HepG2 (cell line): Measurements from ENCODE around the gene HOXA7. TPM values are rescaled to one million over a fixed set of nuclear protein-coding genes. Genes with fewer than 3 reads are reported as not detected.

Source experiments
- ATAC-seq: fragments of 200-7000 bp; cut with Tn5 transposase; 3 replicates; pipeline ENCODE4 v1.9.1; 2020; ENCODE audit warnings: mild to moderate bottlenecking, moderate library complexity
- BruUV-seq: library from RNA; stranded (reverse); fragments of 400-500 nt; replicated peaks from 2 replicates; lab custom pipeline; 2021; lab: Mats Ljungman, UMichigan
- CTCF ChIA-PET: fragments of 300-600 bp; formaldehyde crosslinking; extraction: SDS; loops from one replicate; lab custom pipeline; 2021; ENCODE audit warnings: low total read pairs, inconsistent platforms, low intra/inter-chr PET ratio; lab: Yijun Ruan, JAX
- POLR2A ChIA-PET: fragments of 350-600 bp; sonication (Branson Sonifier 250); formaldehyde crosslinking; loops from one replicate; lab custom pipeline; 2020; ENCODE audit warnings: antibody characterized with exemption, inconsistent platforms; lab: Yijun Ruan, JAX
- DNase-seq: peaks from one replicate; pipeline ENCODE4 v3.0.0-alpha.2; 2015; ENCODE audit warnings: low spot score
- FAIRE-seq: peaks from 3 replicates; lab custom pipeline; 2011; peaks lifted over from hg19 to GRCh38; lab: Jason Lieb, UNC
- H2AFZ ChIP-seq: one replicate; pipeline ENCODE4 v1.6.1; 2011; ENCODE audit warnings: low read length, inconsistent platforms
- H3K27ac ChIP-seq: fragments of 300-600 bp; 3 replicates; pipeline ENCODE4 v1.8.0; 2011; ENCODE audit warnings: mixed run types, mild to moderate bottlenecking, mixed read lengths, low read length, inconsistent platforms; ENCODE audit not compliant: insufficient read depth; ENCODE audit errors: extremely low read length
- H3K27me3 ChIP-seq, 2 experiments: fragments of 200-600 bp in 1 of 2; 2 replicates in 1 of 2; 3 replicates in 1 of 2; pipeline versions ENCODE4 v1.6.0 to v1.8.0; 2011; ENCODE audit warnings: low read length in 2 of 2, mild to moderate bottlenecking in 2 of 2, moderate library complexity in 2 of 2, inconsistent platforms in 1 of 2; ENCODE audit not compliant: insufficient read depth in 2 of 2, control insufficient read depth in 1 of 2
- H3K36me3 ChIP-seq, 2 experiments: fragments of 200-600 bp in 1 of 2; replicated peaks in 1 of 2; 2 replicates in 1 of 2; 3 replicates in 1 of 2; pipeline versions ENCODE4 v1.5.1 to v1.8.0; 2011; ENCODE audit warnings: low read length in 2 of 2, inconsistent platforms in 1 of 2; ENCODE audit not compliant: insufficient read depth in 2 of 2, control insufficient read depth in 1 of 2
- H3K4me1 ChIP-seq: 2 replicates; pipeline ENCODE4 v1.5.1; 2012; ENCODE audit warnings: low read length, inconsistent platforms; ENCODE audit not compliant: insufficient read depth
- H3K4me2 ChIP-seq: 2 replicates; pipeline ENCODE4 v1.6.0; 2011; ENCODE audit warnings: low read depth, low read length, inconsistent platforms
- H3K4me3 ChIP-seq, 3 experiments: fragments of 200-600 bp in 1 of 3; sonication (generic), shearing (Covaris generic) in 1 of 3; replicated peaks in 1 of 3; 2 replicates each; pipeline ENCODE4 v1.5.1; 2011 to 2016; ENCODE audit warnings: low read length in 3 of 3, inconsistent platforms in 2 of 3, low read depth in 2 of 3, mild to moderate bottlenecking in 2 of 3, control low read depth in 1 of 3, mixed read lengths in 1 of 3; ENCODE audit not compliant: insufficient read depth in 1 of 3
- H3K79me2 ChIP-seq: one replicate; pipeline ENCODE4 v1.6.1; 2011; ENCODE audit warnings: low read length, inconsistent platforms; ENCODE audit not compliant: insufficient read depth
- H3K9ac ChIP-seq: 2 replicates; pipeline ENCODE4 v1.6.0; 2011; ENCODE audit warnings: mild to moderate bottlenecking, low read depth, low read length, inconsistent platforms; ENCODE audit not compliant: insufficient read depth
- H3K9me3 ChIP-seq: 2 replicates; pipeline ENCODE4 v1.5.1; 2012; ENCODE audit warnings: mild to moderate bottlenecking, low read length
- H4K20me1 ChIP-seq: 2 replicates; pipeline ENCODE4 v1.6.0; 2011; ENCODE audit warnings: inconsistent platforms, mild to moderate bottlenecking, low read length, moderate library complexity; ENCODE audit not compliant: insufficient read depth
- FOXP1 ChIP-seq, 2 experiments: fragments of 450-650 bp in 1 of 2; IDR thresholded peaks; 2 replicates each; pipeline ENCODE4 v1.6.1; 2017 to 2018; ENCODE audit warnings: antibody characterized with exemption in 1 of 2
- HDAC6 ChIP-seq: fragments of 200-600 bp; sonication (generic); IDR thresholded peaks from 2 replicates; pipeline ENCODE4 v1.7.0; 2017; ENCODE audit warnings: mild to moderate bottlenecking, antibody characterized with exemption, low read length, low read depth
- WGBS: methylation state at CpG from one replicate; pipeline ENCODE4 v1.1.6; 2017; ENCODE audit warnings: low lambda C conversion rate; 5-methylcytosine and 5-hydroxymethylcytosine counted together
- in situ Hi-C: cut with HindIII; loops from 2 replicates; pipeline ENCODE4 v1.10.0; 2017; ENCODE audit warnings: low pct_unique_long_range_greater_than_20kb; ENCODE audit not compliant: extremely low pct_ligation_motif_present
- intact Hi-C: fragments of 100-400 bp; cut with micrococcal nuclease; formaldehyde crosslinking; loops from one replicate; pipeline ENCODE4 v1.10.0; 2022; ENCODE audit not compliant: unreplicated experiment
- polyA plus RNA-seq, 8 experiments: library from polyadenylated mRNA; depleted of rRNA in 3 of 8; stranded (reverse) in 7 of 8; unstranded in 1 of 8; fragments of >200 nt; fragmentation: Illumina TruSeq in 4 of 8; extraction: Trizol in 4 of 8; gene quantifications; 2 replicates each; pipeline versions ENCODE4 v1.2.1 to v1.2.3, GENCODE V29; 2011 to 2016; ENCODE audit warnings: low read depth in 4 of 8, missing spikeins in 1 of 8, mixed read lengths in 1 of 8; ENCODE audit not compliant: insufficient read depth in 1 of 8
- total RNA-seq, 5 experiments: library from RNA; depleted of rRNA; stranded (reverse); fragments of >200 nt; fragmentation: Illumina TruSeq; extraction: Trizol; gene quantifications; 2 replicates each; pipeline ENCODE4 v1.2.3, GENCODE V29; 2016; ENCODE audit warnings: low read depth in 1 of 5
- TF ChIP-seq, protein P1 (sequence below): sonication (generic); formaldehyde crosslinking; conservative IDR thresholded peaks from 2 replicates; pipeline ENCODE4 v1.4.0; 2020; ENCODE audit warnings: missing genetic modification reagents
- TF ChIP-seq, protein P2 (sequence below): sonication (generic); formaldehyde crosslinking; conservative IDR thresholded peaks from 2 replicates; pipeline ENCODE4 v1.4.0; 2020; ENCODE audit warnings: missing genetic modification reagents
- TF ChIP-seq, protein P3 (sequence below): sonication (generic); formaldehyde crosslinking; IDR thresholded peaks from 2 replicates; pipeline ENCODE4 v1.4.0; 2020; ENCODE audit warnings: missing genetic modification reagents, mild to moderate bottlenecking, borderline replicate concordance
- TF ChIP-seq, protein P4 (sequence below): sonication (generic); formaldehyde crosslinking; IDR thresholded peaks from 2 replicates; pipeline ENCODE4 v1.4.0; 2020; ENCODE audit warnings: mild to moderate bottlenecking, low read depth, missing genetic modification reagents

The HOXA7 gene
- total and polyA plus RNA-seq, 2 of the 13 experiments (the other 11 are each of a cell fraction or from before 2014, with no cell fraction given): 0.05 TPM; not detected in 1

DNA sequence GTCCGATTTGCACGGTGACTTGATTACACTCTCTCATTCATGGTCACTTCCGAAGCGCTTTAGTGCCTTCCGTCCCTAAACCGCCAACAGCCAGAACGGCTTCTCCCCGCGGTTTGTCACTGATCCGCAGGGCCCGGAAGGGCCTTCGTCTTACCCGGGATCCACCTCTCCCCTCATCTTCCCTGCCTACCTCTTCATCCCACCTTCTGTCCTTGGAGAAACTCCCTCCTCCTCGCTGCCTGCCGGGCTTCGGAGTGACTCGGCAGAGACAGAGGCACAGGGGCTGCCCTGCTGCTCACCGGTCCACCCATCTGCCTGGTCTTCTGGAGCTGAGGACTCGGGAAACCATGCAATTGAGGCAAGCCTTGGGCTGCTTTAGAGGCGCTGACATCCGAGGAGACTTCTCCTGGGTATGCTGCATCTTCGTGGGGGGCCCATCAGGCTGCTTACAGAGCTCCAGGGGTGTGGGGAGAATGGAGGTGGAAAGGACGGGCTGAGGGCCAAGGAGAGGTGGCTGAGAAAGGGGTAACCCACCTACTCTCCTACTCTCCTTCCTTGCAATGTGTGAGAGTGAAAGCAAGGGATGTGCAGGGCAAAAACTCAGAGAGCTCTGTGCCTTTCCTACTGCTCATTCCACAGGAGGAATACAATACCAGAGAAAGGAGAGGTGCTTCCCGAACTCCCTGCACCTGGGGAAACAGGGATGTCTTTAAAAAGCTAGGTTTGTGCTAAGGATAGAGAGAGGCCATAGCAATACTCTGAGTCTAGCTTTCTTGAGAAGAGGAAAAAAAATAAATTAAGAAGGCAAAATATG, 29.6 kb upstream of the HOXA7 start:
- H3K4me1 ChIP-seq: peaks cover 37% of the 10 kb centered on the region
- no peaks in the 10 kb centered on the region for H3K9me3 ChIP-seq
- POLR2A ChIA-PET: no interaction called here
- intact Hi-C loops (no loop called here), in situ Hi-C loops (no loop called here)
- no peak overlapping the region for H3K4me2 ChIP-seq
- no peak for TF ChIP-seq FOXP1 (IDR thresholded peaks at IDR 0.05)
- no peak for TF ChIP-seq FOXP1 (CRISPR knock-in tag; IDR thresholded peaks at IDR 0.05)
- TF ChIP-seq, protein P1, sequence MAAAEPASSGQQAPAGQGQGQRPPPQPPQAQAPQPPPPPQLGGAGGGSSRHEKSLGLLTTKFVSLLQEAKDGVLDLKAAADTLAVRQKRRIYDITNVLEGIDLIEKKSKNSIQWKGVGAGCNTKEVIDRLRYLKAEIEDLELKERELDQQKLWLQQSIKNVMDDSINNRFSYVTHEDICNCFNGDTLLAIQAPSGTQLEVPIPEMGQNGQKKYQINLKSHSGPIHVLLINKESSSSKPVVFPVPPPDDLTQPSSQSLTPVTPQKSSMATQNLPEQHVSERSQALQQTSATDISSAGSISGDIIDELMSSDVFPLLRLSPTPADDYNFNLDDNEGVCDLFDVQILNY (CRISPR knock-in tag): no peak
- no peak for ATAC-seq
- H3K4me3 ChIP-seq: no peak overlapping the region
- 58% methylated on average over 24 of the region's 24 CpGs for WGBS
- CTCF ChIA-PET: no interaction called here
- no peak overlapping the region for H2AFZ ChIP-seq
- H3K79me2 ChIP-seq: no peaks in the 10 kb centered on the region
- no peak overlapping the region for H3K9ac ChIP-seq
- peaks cover 31 to 96% of the 10 kb centered on the region in 2 experiments for H3K27me3 ChIP-seq
- DNase-seq: no peak
- peaks cover 6% of the 10 kb centered on the region; the same call in 1 of the 2 replicates for H4K20me1 ChIP-seq
- no peak overlapping the region for H3K27ac ChIP-seq
- FAIRE-seq: no peak
- BruUV-seq: no TSS peak
- H3K36me3 ChIP-seq: no peaks in the 10 kb centered on the region

DNA sequence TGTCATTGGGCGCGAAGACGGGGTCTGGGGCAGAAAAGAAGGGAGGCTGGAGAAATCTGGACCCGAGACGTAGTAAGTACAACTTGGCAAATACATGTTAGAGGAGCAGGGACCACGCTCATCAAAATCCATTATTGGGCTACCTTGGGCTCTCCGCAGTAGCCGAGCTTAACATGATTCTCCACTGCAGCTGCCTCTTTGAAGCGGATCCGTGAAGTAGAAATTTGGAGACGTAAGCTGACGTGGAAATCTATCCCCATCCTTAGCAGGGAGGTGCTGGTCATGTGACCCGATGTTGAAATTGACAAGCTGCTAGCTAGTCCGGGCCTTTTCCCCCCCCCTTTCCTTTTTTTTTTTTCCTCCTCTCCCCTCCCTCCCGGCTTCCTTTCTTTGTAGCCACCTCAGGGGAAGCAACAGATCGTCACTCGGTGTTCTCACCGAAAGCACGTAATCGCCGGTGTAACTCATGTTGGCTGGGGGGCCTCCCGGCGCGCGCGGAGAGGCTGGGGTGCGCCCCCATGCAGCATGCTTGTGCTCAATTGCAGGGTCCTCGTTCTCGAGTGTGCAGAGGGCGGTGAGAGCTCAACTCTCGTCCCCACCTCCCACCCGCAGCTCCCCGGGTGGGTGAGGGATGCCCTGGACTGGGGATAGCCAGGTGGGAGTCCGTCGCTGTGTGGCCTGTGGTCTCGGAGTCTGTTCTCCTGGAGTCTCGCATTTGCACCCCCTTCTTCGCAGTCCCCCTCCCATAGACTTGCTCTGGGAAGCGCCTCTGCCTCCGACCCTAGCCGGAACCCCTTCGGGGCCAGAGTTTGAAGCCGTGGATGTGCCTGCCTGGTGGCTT, 28.8 kb upstream of the HOXA7 start, which contains the start of gene HOXA11:
Gene HOXA11, minus strand, starts transcription at position 220 of the 841 bp plus-strand sequence. Its CDS starts 88 bp downstream, at position 132.
- CTCF ChIA-PET: no interaction called here
- in situ Hi-C loops (no loop called here), intact Hi-C loops (no loop called here)
- Histone ChIP-seq H3K4me1 (peaks cover 39% of the 10 kb centered on the region), H3K36me3 (no peaks in the 10 kb centered on the region), H3K4me2 (peak within 1 kb of the TSS; percentile 84), H2AFZ (no peak within 1 kb of the TSS), H3K4me3 (peak within 1 kb of the TSS; percentile 52 to 67 (median 64)), H3K79me2 (no peaks in the 10 kb centered on the region), H3K9ac (no peak within 1 kb of the TSS), H3K27ac (no peak within 1 kb of the TSS), H4K20me1 (peaks cover 6% of the 10 kb centered on the region; the same call in 1 of the 2 replicates), H3K9me3 (no peaks in the 10 kb centered on the region), H3K27me3 (peaks cover 34 to 96% of the 10 kb centered on the region in 2 experiments)
- 31% methylated on average over 30 of the region's 43 CpGs for WGBS
- DNase-seq (no peak), FAIRE-seq (no peak), ATAC-seq (no peak)
- BruUV-seq: no TSS peak
- POLR2A ChIA-PET: interaction anchor here (0.6 kb wide), 1 partner anchor 11 kb away, joined by 3 read pairs; no protein-coding TSS in a partner anchor
- TF ChIP-seq, protein P2, sequence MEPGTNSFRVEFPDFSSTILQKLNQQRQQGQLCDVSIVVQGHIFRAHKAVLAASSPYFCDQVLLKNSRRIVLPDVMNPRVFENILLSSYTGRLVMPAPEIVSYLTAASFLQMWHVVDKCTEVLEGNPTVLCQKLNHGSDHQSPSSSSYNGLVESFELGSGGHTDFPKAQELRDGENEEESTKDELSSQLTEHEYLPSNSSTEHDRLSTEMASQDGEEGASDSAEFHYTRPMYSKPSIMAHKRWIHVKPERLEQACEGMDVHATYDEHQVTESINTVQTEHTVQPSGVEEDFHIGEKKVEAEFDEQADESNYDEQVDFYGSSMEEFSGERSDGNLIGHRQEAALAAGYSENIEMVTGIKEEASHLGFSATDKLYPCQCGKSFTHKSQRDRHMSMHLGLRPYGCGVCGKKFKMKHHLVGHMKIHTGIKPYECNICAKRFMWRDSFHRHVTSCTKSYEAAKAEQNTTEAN (CRISPR knock-in tag): no peak
- TF ChIP-seq, protein P3, sequence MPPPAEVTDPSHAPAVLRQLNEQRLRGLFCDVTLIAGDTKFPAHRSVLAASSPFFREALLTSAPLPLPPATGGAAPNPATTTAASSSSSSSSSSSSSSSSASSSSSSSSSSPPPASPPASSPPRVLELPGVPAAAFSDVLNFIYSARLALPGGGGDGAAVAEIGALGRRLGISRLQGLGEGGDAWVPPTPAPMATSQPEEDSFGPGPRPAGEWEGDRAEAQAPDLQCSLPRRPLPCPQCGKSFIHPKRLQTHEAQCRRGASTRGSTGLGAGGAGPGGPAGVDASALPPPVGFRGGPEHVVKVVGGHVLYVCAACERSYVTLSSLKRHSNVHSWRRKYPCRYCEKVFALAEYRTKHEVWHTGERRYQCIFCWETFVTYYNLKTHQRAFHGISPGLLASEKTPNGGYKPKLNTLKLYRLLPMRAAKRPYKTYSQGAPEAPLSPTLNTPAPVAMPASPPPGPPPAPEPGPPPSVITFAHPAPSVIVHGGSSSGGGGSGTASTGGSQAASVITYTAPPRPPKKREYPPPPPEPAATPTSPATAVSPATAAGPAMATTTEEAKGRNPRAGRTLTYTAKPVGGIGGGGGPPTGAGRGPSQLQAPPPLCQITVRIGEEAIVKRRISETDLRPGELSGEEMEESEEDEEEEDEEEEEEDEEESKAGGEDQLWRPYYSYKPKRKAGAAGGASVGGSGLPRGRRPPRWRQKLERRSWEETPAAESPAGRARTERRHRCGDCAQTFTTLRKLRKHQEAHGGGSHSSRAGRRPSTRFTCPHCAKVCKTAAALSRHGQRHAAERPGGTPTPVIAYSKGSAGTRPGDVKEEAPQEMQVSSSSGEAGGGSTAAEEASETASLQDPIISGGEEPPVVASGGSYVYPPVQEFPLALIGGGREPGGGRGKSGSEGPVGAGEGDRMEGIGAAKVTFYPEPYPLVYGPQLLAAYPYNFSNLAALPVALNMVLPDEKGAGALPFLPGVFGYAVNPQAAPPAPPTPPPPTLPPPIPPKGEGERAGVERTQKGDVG (CRISPR knock-in tag): no peak
- no peak for TF ChIP-seq HDAC6
- TF ChIP-seq, protein P4, sequence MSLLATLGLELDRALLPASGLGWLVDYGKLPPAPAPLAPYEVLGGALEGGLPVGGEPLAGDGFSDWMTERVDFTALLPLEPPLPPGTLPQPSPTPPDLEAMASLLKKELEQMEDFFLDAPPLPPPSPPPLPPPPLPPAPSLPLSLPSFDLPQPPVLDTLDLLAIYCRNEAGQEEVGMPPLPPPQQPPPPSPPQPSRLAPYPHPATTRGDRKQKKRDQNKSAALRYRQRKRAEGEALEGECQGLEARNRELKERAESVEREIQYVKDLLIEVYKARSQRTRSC: no peak
